WI38 (cell line): Measurements from ENCODE around the gene GLS.

Experiments
- H3K4me3 ChIP-seq: 2 replicates; pipeline ENCODE4 v1.5.1; 2011; ENCODE audit warnings: low read depth, mild to moderate bottlenecking, control low read depth, low read length
- TF ChIP-seq, protein P1 (sequence below): IDR thresholded peaks from 2 replicates; pipeline ENCODE4 v1.5.1; 2012; ENCODE audit warnings: low read depth, mild to moderate bottlenecking, control low read depth, low read length

Gene GLS

DNA sequence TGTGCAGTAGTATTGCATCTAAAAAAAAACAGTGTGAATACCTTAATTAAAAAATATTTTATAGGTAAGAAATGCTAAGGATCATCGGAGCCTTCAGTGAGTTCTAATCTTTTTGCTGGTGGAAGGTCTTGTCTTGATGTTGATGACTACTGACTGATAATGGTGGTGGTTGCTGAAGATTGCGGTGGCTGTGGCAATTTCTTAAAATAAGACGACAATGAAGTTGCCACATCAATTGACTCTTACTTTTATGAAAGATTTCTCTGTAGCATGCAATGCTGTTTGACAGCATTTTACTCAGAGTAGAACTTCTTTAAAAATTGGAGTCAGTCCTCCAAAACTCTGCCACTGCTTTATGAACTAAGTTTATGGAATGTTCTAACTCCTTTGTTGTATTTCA lies 36.2 kb downstream of the GLS start:
- TF ChIP-seq, protein P1, sequence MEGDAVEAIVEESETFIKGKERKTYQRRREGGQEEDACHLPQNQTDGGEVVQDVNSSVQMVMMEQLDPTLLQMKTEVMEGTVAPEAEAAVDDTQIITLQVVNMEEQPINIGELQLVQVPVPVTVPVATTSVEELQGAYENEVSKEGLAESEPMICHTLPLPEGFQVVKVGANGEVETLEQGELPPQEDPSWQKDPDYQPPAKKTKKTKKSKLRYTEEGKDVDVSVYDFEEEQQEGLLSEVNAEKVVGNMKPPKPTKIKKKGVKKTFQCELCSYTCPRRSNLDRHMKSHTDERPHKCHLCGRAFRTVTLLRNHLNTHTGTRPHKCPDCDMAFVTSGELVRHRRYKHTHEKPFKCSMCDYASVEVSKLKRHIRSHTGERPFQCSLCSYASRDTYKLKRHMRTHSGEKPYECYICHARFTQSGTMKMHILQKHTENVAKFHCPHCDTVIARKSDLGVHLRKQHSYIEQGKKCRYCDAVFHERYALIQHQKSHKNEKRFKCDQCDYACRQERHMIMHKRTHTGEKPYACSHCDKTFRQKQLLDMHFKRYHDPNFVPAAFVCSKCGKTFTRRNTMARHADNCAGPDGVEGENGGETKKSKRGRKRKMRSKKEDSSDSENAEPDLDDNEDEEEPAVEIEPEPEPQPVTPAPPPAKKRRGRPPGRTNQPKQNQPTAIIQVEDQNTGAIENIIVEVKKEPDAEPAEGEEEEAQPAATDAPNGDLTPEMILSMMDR: no peak
- H3K4me3 ChIP-seq: no peak overlapping the region

DNA sequence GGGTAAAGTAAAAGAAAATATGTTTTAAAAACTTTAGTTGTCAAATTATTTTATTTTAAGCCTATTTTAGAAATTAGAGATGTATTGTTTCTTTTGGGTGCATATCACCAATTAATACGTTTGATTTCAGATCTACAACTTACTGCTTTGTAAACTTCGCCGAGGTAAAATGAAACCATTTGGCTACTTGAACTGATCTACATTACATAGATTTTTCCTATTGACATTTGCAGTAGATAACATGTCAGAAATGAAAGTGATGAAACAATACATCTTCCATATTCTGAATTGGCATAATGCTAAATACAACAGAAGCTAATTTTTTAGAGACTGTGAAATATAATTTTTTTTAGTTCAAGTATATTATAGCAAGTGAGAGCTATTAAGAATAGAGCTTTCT lies 39.5 kb downstream of the GLS start:
- no peak overlapping the region for H3K4me3 ChIP-seq
- TF ChIP-seq, protein P1: no peak

DNA sequence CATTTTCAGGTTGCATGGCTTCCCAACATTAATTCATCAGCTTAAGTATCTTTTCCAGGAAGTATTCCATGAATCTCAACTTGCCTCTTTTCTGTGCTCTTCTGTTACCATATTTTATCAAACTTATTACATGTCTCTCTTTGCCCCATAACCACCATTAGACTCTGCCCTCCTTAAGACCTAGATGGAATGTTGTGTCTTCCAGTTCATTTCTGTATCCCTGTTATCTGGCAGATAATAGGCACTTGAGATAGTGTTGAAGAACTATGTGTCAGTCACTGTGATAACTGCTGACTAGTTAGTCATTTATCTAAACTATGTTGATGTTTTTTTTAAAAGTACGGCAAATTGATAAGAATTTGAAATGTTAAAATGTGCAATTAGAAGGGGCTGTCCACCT lies 41.8 kb downstream of the GLS start:
- no peak overlapping the region for H3K4me3 ChIP-seq
- TF ChIP-seq, protein P1: no peak

DNA sequence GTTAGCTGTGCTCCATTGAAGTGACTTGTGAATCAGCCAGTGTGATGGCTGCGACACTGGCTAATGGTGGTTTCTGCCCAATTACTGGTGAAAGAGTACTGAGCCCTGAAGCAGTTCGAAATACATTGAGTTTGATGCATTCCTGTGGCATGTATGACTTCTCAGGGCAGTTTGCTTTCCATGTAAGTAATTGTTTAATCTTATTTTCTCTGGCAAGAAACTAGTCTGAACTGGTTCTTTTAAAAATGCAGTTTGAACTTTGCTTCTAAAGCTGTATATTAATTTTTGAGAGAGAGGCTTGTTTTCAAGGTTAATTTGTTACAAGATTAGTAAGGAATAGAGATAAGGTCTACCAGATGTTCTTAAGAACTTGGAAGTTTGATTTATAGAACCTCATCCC lies 46.7 kb downstream of the GLS start:
- no peak overlapping the region for H3K4me3 ChIP-seq
- TF ChIP-seq, protein P1: no peak

- no peak overlapping the region for H3K4me3 ChIP-seq
- TF ChIP-seq, protein P1: no peak
Measured at GRCh38 chr2:190929919-190930318, 49.3 kb downstream of the GLS start.

DNA sequence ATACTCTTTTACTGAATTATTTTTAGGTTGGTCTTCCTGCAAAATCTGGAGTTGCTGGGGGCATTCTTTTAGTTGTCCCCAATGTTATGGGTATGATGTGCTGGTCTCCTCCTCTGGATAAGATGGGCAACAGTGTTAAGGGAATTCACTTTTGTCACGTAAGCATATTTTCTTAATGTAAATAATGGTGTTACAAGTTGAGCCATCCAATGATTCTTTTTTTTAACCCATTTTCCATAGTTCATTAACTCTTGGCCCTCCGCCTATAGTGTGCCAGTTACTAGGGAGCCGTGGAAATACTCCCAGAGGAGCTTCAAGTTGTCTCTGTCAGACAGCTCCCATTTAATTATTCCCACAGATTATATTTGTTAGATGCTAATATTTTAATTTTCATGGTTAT lies 49.8 kb downstream of the GLS start:
- TF ChIP-seq, protein P1: no peak
- no peak overlapping the region for H3K4me3 ChIP-seq

- H3K4me3 ChIP-seq: no peak overlapping the region
- TF ChIP-seq, protein P1: no peak
Measured at GRCh38 chr2:190932514-190932913, 51.9 kb downstream of the GLS start.
